H9 (cell line): ENCODE data around the gene GRK4. TPM values are rescaled to one million over a fixed set of nuclear protein-coding genes. Genes with fewer than 3 reads are reported as not detected.

Source experiments
- DNase-seq: peaks from one replicate; pipeline ENCODE4 v3.0.0-alpha.2; 2017
- H2AFZ ChIP-seq: one replicate; pipeline ENCODE4 v1.6.1; 2013; ENCODE audit warnings: mild to moderate bottlenecking, low read length, control low read depth, moderate library complexity
- H2AK5ac ChIP-seq: 2 replicates; pipeline ENCODE4 v1.6.1; 2013; ENCODE audit warnings: low read length, control low read depth, mixed read lengths; ENCODE audit not compliant: insufficient read length
- H2BK120ac ChIP-seq: one replicate; pipeline ENCODE4 v1.6.1; 2013; ENCODE audit warnings: low read depth, mild to moderate bottlenecking, low read length, control low read depth, inconsistent platforms; ENCODE audit not compliant: poor library complexity, severe bottlenecking
- H2BK12ac ChIP-seq: 2 replicates; pipeline ENCODE4 v1.6.1; 2013; ENCODE audit warnings: low read length, control low read depth, mixed read lengths, low read depth; ENCODE audit not compliant: insufficient read length
- H2BK15ac ChIP-seq: 2 replicates; pipeline ENCODE4 v1.6.1; 2013; ENCODE audit warnings: low read depth, low read length, control low read depth
- H2BK20ac ChIP-seq: one replicate; pipeline ENCODE4 v1.6.1; 2013; ENCODE audit warnings: low read depth, mild to moderate bottlenecking, low read length, control low read depth, inconsistent platforms; ENCODE audit not compliant: poor library complexity, severe bottlenecking
- H2BK5ac ChIP-seq: 2 replicates; pipeline ENCODE4 v1.6.1; 2013; ENCODE audit warnings: low read length, control low read depth, mixed read lengths; ENCODE audit not compliant: insufficient read length
- H3K14ac ChIP-seq: 2 replicates; pipeline ENCODE4 v1.6.1; 2013; ENCODE audit warnings: low read length, control low read depth; ENCODE audit not compliant: insufficient read depth
- H3K18ac ChIP-seq: 2 replicates; pipeline ENCODE4 v1.6.1; 2013; ENCODE audit warnings: low read depth, mild to moderate bottlenecking, mixed read lengths, low read length, control low read depth; ENCODE audit not compliant: insufficient read length
- H3K23ac ChIP-seq: 2 replicates; pipeline ENCODE4 v1.6.1; 2013; ENCODE audit warnings: low read length, control low read depth, mixed read lengths, low read depth; ENCODE audit not compliant: insufficient read length
- H3K23me2 ChIP-seq: 2 replicates; pipeline ENCODE4 v1.6.1; 2013; ENCODE audit warnings: low read depth, mild to moderate bottlenecking, mixed read lengths, low read length, control low read depth; ENCODE audit not compliant: insufficient read length, poor library complexity, severe bottlenecking
- H3K27ac ChIP-seq: 2 replicates; pipeline ENCODE4 v1.5.1; 2013; ENCODE audit warnings: low read length, control low read depth, mixed read lengths, low read depth; ENCODE audit not compliant: insufficient read length
- H3K27me3 ChIP-seq: 2 replicates; pipeline ENCODE4 v1.6.1; 2013; ENCODE audit warnings: low read length, control low read depth, inconsistent platforms; ENCODE audit not compliant: insufficient read depth
- H3K4ac ChIP-seq: 2 replicates; pipeline ENCODE4 v1.6.1; 2013; ENCODE audit warnings: low read depth, mild to moderate bottlenecking, control low read depth, inconsistent platforms, low read length, moderate library complexity
- H3K4me1 ChIP-seq: 2 replicates; pipeline ENCODE4 v1.6.1; 2013; ENCODE audit warnings: low read length, control low read depth, inconsistent platforms; ENCODE audit not compliant: insufficient read depth
- H3K4me2 ChIP-seq: 2 replicates; pipeline ENCODE4 v1.6.1; 2013; ENCODE audit warnings: low read length, control low read depth, mixed read lengths; ENCODE audit not compliant: insufficient read length, insufficient read depth
- H3K56ac ChIP-seq: 2 replicates; pipeline ENCODE4 v1.6.1; 2013; ENCODE audit warnings: low read depth, mild to moderate bottlenecking, mixed read lengths, low read length, control low read depth; ENCODE audit not compliant: insufficient read length
- H3K79me1 ChIP-seq: 2 replicates; pipeline ENCODE4 v1.6.1; 2013; ENCODE audit warnings: low read depth, mild to moderate bottlenecking, moderate library complexity, low read length, control low read depth, inconsistent platforms; ENCODE audit not compliant: insufficient read depth, poor library complexity, severe bottlenecking
- H3K79me2 ChIP-seq: 2 replicates; pipeline ENCODE4 v1.6.1; 2013; ENCODE audit warnings: low read length, control low read depth, inconsistent platforms; ENCODE audit not compliant: insufficient read depth
- H3K9ac ChIP-seq: 2 replicates; pipeline ENCODE4 v1.6.1; 2013; ENCODE audit warnings: low read length, control low read depth, mixed read lengths; ENCODE audit not compliant: insufficient read length; ENCODE audit errors: extremely low read depth
- H3K9me3 ChIP-seq: one replicate; pipeline ENCODE4 v1.6.1; 2013; ENCODE audit warnings: low read depth, low read length, inconsistent platforms; ENCODE audit not compliant: control insufficient read depth
- H3T11ph ChIP-seq: one replicate; pipeline ENCODE4 v1.6.1; 2013; ENCODE audit warnings: mild to moderate bottlenecking, low read length, control low read depth, inconsistent platforms
- H4K20me1 ChIP-seq: one replicate; pipeline ENCODE4 v1.6.1; 2013; ENCODE audit not compliant: control insufficient read depth, insufficient read length, insufficient read depth
- H4K5ac ChIP-seq: 2 replicates; pipeline ENCODE4 v1.6.1; 2013; ENCODE audit warnings: low read depth, mild to moderate bottlenecking, mixed read lengths, low read length, control low read depth; ENCODE audit not compliant: insufficient read length
- H4K8ac ChIP-seq: replicated peaks from 2 replicates; pipeline ENCODE4 v1.6.1; 2013; ENCODE audit warnings: low read length, control low read depth, mixed read lengths, low read depth; ENCODE audit not compliant: insufficient read length
- H4K91ac ChIP-seq: 2 replicates; pipeline ENCODE4 v1.6.1; 2013; ENCODE audit warnings: low read depth, mild to moderate bottlenecking, moderate library complexity, mixed read lengths, low read length, control low read depth; ENCODE audit not compliant: insufficient read length
- H3K27ac Mint-ChIP-seq, 3 experiments: 2 replicates in 2 of 3; 3 replicates in 1 of 3; pipeline ENCODE4 v1.8.0; 2020 to 2021; ENCODE audit warnings: mixed read lengths in 3 of 3, mild to moderate bottlenecking in 1 of 3, moderate library complexity in 1 of 3
- H3K27me3 Mint-ChIP-seq: 2 replicates; pipeline ENCODE4 v1.8.0; 2021; ENCODE audit warnings: low read depth, mild to moderate bottlenecking, moderate library complexity, mixed read lengths
- H3K36me3 Mint-ChIP-seq, 3 experiments: 2 replicates in 2 of 3; 3 replicates in 1 of 3; pipeline ENCODE4 v1.8.0; 2020 to 2021; ENCODE audit warnings: low read depth in 3 of 3, mixed read lengths in 3 of 3; ENCODE audit not compliant: insufficient read depth in 1 of 3
- H3K4me1 Mint-ChIP-seq, 2 experiments: 2 replicates each; pipeline ENCODE4 v1.8.0; 2020; ENCODE audit warnings: mixed read lengths in 2 of 2
- H3K4me3 Mint-ChIP-seq, 2 experiments: 2 replicates in 1 of 2; 3 replicates in 1 of 2; pipeline ENCODE4 v1.8.0; 2020 to 2021; ENCODE audit warnings: mild to moderate bottlenecking in 2 of 2, mixed read lengths in 2 of 2, moderate library complexity in 1 of 2
- H3K9me3 Mint-ChIP-seq, 2 experiments: 2 replicates in 1 of 2; 3 replicates in 1 of 2; pipeline ENCODE4 v1.8.0; 2020; ENCODE audit warnings: mild to moderate bottlenecking in 2 of 2, mixed read lengths in 2 of 2, moderate library complexity in 1 of 2
- CTCF ChIP-seq: fragments of 200-600 bp; sonication (generic); conservative IDR thresholded peaks from 3 replicates; pipeline ENCODE4 v1.8.0; 2021; ENCODE audit warnings: antibody characterized with exemption, mild to moderate bottlenecking
- WGBS: extraction: QIAGEN DNeasy Blood & Tissue Kit; methylation state at CpG from one replicate; pipeline ENCODE4 v1.1.7; 2013; ENCODE audit warnings: missing lambda C conversion rate, low lambda C conversion rate, mixed read lengths; ENCODE audit not compliant: insufficient read length; ENCODE audit errors: extremely low coverage; 5-methylcytosine and 5-hydroxymethylcytosine counted together
- total RNA-seq: library from RNA; stranded (reverse); gene quantifications from 2 replicates; pipeline ENCODE4 v1.2.1, GENCODE V29; 2021

The GRK4 gene
- total RNA-seq, 1 experiment from 2014 or later, result 4.8 TPM

GRCh38 chr4:2946812-2947600 is 16.4 kb upstream of the GRK4 start:
- H2BK20ac ChIP-seq, result no peak overlapping the region
- no peak overlapping the region for H2AK5ac ChIP-seq
- H4K8ac ChIP-seq, result no peak overlapping the region
- no peak overlapping the region for H3K18ac ChIP-seq
- H3K4me1 ChIP-seq, result no peaks in the 10 kb centered on the region
- H3T11ph ChIP-seq, result no peak overlapping the region
- Mint-ChIP-seq H3K27ac (no peak overlapping the region; a peak in 1 of 7 replicates), H3K27me3 (no peaks in the 10 kb centered on the region), H3K36me3 (peaks cover 71 to 93% (median 92%) of the 10 kb centered on the region in 3 experiments; a peak in 6 of 7 replicates), H3K9me3 (no peaks in the 10 kb centered on the region), H3K4me1 (no peaks in the 10 kb centered on the region), H3K4me3 (no peak overlapping the region)
- H3K23ac ChIP-seq, result no peak overlapping the region
- WGBS, result no CpG with 5 or more reads among the region's 19 CpGs
- H3K9me3 ChIP-seq, result no peaks in the 10 kb centered on the region
- no peak overlapping the region for H3K9ac ChIP-seq
- H4K91ac ChIP-seq, result no peak overlapping the region
- no peak overlapping the region for H3K4me2 ChIP-seq
- no peak overlapping the region for H3K4ac ChIP-seq
- H2BK15ac ChIP-seq, result no peak overlapping the region
- no peaks in the 10 kb centered on the region for H3K23me2 ChIP-seq
- no peak overlapping the region for H3K56ac ChIP-seq
- H4K5ac ChIP-seq, result no peak overlapping the region
- no peaks in the 10 kb centered on the region for H4K20me1 ChIP-seq
- no peak overlapping the region for H2BK120ac ChIP-seq
- H3K27ac ChIP-seq, result no peak overlapping the region
- H2AFZ ChIP-seq, result no peak overlapping the region
- TF ChIP-seq CTCF, result no peak
- DNase-seq, result no peak
- H3K79me1 ChIP-seq, result no peaks in the 10 kb centered on the region
- H2BK5ac ChIP-seq, result no peak overlapping the region
- no peaks in the 10 kb centered on the region for H3K79me2 ChIP-seq
- no peak overlapping the region for H3K14ac ChIP-seq
- no peak overlapping the region for H2BK12ac ChIP-seq
- no peaks in the 10 kb centered on the region for H3K27me3 ChIP-seq
